HG02884 (cell line): ENCODE data around the gene GOLIM4.
"Not testable (repeated sequence)": the region's sequence is repeated elsewhere in the genome, so short reads cannot be mapped to it uniquely, and the experiment has no call there.

ENCODE experiments used
- ATAC-seq: cut with Tn5 transposase; IDR thresholded peaks from one replicate; pipeline ENCODE4 v1.9.1; 2021; ENCODE audit warnings: mild to moderate bottlenecking, moderate library complexity; ENCODE audit not compliant: unreplicated experiment

Gene GOLIM4, protein sequence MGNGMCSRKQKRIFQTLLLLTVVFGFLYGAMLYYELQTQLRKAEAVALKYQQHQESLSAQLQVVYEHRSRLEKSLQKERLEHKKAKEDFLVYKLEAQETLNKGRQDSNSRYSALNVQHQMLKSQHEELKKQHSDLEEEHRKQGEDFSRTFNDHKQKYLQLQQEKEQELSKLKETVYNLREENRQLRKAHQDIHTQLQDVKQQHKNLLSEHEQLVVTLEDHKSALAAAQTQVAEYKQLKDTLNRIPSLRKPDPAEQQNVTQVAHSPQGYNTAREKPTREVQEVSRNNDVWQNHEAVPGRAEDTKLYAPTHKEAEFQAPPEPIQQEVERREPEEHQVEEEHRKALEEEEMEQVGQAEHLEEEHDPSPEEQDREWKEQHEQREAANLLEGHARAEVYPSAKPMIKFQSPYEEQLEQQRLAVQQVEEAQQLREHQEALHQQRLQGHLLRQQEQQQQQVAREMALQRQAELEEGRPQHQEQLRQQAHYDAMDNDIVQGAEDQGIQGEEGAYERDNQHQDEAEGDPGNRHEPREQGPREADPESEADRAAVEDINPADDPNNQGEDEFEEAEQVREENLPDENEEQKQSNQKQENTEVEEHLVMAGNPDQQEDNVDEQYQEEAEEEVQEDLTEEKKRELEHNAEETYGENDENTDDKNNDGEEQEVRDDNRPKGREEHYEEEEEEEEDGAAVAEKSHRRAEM

DNA sequence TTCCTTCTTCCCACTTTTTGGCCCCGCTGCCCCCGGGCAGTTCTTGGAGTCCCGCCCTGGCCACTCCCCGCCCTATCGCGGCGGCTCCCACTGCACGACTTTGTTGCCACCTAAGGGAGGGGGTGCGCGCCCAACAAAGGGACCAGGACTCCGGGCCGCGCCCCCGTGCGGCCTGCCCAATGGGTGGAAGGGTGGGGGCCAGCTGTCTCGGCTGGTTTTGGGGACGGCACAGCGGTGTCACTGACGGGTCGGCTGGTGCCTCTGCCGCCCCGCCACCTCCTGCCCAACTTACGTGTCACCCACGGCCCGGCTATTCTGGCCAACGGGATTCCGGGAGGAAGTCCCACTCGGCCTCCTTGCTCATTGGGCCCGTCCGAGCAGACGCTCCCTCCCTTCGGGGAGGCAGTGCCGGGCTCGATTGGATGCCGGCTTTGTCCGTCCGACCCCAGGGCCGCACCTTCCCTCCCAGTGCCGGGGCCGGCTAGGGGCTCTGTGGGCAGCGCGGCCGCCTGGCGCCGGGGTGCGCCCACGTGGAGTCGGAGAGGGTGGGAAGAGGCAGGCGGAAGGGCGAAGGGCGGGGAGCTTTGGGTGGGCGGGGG is at the start of gene GOLIM4:
Gene GOLIM4, minus strand, starts transcription at position 314 of the 599 bp plus-strand sequence. CDS start 639 bp downstream, outside the sequence.
- ATAC-seq: peak; percentile 78

DNA sequence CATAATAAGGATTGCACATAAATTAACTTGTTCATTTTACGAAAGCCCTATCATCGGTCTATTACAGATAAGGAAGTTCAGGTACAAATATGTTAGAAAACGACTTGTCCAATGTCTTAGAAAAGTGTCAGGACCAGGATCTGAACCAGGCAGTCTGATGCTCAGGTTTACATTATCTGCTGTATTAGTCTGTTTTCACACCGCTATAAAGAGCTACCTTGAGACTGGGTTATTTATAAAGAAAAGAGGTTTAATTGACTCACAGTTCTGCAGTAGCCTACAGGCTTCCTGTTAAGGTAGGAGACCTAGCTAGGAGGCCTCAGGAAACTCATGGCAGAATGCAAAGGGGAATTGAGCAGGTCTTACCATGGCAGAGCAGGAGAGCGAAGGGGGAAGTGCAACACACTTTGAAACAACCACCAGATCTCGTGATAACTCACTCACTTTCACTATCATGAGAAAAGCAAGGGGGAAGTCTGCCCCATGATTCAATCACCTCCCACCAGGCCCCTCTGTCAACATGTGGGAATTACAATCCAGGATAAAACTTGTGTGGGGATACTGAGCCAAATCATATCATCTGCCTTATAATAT is 45.8 kb upstream of the GOLIM4 start:
- ATAC-seq: peak; percentile 60

DNA sequence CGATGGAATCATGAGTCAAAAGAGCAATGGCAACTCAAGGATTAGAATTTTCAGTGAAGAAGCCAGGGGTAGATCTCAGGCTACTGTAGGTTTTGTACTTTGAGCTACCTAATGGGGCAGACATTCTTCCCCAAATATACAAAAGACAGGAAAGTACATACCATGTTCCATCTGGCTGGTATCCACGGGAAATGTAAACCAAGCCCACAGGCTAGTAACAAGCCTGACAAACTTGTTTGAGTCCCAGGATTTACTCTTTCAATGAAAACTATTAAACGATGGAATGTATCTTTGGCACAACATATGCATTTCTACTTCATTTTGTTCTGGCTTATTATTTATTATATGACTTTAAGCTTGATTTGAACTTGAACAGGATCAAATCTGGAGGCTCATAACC is 44.2 kb upstream of the GOLIM4 start:
- no peak for ATAC-seq

DNA sequence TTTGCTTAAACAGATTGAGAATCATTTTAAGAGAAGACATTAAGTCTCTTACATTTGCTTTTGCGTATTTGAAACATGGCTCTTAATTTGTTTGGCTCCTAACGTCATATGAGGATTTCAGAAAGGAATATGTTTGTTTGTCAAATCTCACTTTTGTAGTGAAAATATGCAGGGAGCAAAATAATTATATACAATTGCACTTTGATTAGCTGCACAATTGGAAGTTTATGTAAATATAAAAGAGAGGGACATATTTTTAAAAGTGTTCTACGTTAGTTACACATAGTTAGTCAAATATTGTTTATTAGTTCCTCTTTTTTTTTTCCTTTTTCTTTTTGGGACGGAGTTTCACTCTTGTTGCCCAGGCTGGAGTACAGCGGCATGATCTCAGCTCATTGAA is 42.7 kb upstream of the GOLIM4 start:
- no peak for ATAC-seq

DNA sequence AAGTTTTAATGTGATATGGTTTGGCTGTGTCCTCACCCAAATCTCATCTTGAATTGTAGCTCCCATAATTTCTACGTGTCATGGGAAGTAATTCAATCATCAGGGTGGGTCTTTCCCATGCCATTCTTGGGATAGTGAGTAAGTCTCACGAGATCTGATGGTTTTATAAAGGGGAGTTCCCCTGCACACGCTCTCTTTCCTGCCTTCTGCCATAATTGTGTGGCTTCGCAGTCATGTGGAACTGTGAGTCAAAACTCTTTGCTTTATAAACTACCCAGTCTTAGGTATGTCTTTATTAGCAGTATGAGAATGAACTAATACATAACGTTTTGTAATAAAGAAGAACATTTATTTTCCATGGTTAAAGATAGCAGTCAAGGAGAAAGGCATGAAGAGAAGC is 39.2 kb upstream of the GOLIM4 start:
- peak; percentile 73 for ATAC-seq

DNA sequence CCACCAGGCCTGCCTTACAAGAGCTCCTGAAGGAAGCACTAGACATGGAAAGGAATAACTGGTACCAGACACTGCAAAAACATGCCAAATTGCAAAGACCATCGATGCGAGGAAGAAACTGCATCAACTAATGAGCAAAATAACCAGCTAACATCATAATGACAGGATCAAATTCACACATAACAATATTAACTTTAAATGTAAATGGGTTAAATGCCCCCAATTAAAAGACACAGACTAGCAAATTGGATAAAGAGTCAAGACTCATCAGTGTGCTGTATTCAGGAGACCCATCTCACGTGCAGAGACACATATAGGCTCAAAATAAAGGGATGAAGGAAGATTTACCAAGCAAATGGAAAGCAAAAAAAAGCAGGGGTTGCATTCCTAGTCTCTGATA is 34.5 kb upstream of the GOLIM4 start:
- not testable (repeated sequence) for ATAC-seq

DNA sequence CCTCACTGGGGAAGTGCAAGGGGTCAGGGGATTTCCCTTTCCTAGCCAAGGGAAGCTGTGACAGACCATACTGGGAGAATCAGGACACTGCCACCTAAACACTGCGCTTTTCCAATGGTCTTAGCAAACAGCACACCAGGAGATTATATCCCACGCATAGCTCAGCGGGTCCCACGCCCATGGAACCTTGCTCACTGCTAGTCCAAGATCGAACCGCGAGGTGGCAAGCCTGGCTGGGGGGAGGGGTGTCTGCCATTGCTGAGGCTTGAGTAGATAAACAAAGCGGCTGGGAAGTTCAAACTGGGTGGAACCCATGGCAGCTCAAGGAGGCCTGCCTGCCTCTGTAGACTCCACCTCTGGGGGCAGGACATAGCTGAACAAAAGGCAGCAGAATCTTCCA is 32.7 kb upstream of the GOLIM4 start:
- ATAC-seq: not testable (repeated sequence)

DNA sequence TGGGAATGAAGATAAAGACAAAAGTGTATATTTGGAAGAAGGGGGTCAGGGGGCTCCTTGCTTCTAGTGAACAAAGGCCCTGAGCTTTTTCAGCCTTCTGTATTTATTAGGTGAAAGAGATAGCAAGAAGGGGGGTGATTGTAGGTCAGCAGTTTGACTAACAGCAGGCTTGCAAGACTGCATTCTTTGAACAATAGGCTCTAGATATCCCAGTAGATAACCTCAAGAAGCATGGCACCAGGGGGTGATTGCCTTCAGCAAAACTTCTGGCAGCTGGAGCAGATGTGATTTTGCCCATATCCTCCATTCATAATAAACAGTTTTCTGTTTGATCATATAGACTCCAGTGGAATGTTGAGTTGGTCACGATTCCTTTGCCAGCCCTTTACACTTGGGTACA is 31.7 kb upstream of the GOLIM4 start:
- no peak for ATAC-seq

DNA sequence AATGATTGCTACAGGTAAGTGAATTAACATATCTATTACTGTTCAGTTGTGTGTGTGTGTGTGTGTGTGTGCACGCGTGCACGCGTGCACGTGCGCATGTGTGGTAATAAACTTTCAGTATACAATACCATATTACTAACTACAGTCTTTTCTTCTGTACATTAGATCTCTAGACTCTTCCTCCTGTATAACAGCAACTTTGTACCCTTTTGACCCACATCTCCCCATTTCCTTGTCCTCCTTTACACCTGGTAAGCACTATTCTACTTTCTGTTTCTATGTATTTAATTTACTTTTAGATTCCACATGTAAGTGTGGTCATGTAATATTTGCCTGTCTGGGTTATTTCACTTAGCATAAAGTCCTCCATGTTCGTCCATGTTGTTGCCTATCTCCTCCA is 29.1 kb upstream of the GOLIM4 start:
- no peak for ATAC-seq

DNA sequence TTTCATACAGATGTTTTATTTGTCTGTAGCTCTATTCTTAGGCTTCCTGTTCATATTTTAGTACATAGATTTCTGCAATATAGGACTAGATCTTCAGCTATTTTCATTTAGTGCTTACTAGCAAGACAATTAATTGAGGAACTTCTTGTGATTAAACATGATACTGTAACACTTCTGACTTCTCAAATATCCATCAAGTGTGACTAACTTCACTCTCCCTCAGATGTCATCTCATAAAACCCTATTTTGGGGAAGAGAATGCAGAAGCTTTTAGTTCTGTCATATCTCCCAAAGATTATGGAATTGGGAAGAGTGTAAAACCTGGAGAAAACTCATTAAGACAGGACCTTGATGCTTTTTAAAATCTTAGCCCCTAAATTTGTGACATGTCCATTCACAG is 28.6 kb upstream of the GOLIM4 start:
- no peak for ATAC-seq

DNA sequence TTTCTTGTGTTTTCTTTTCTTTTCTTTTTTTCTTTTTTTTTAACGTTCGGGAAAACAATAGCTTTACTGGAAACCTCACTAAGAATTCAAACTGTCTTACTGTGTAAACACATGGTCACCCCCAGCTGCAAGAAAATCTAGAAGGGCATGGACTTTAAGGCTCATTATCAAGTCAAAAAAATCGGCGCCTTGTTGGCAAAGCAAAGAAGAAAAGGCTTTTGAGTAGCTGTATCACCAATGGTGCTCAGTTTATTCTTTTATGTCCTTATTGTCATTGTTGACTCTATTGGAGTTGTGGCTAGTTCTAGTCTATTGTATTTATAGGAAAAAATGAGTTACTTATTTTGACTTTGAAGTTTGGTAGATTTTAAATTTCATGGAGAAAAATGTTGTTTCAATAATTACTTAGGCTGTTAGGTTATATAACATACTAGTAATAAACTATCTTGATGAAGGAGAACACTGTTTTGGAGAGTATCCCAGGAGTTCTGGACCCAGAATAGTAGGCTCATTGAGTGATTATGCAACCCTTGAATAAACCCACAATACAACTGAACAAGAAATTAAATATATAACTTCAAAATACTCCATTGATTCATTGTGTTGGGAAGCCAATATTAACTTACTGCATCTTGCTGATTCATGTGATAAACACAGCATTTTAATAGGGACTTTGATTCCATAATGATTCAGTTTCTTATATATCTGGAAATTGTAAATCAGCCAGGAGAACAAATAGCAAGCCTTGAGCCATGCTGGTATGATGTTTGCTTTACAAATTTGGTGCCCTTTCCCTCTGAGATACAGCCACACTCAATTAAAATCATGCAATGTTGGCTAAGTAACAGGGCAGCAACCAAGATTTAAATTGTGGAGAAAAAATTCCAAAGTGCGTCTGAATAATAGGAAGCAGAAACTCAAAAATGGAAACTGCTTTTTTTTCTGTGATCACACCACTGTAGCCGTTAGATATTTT is 27.8 kb upstream of the GOLIM4 start:
- no peak for ATAC-seq

DNA sequence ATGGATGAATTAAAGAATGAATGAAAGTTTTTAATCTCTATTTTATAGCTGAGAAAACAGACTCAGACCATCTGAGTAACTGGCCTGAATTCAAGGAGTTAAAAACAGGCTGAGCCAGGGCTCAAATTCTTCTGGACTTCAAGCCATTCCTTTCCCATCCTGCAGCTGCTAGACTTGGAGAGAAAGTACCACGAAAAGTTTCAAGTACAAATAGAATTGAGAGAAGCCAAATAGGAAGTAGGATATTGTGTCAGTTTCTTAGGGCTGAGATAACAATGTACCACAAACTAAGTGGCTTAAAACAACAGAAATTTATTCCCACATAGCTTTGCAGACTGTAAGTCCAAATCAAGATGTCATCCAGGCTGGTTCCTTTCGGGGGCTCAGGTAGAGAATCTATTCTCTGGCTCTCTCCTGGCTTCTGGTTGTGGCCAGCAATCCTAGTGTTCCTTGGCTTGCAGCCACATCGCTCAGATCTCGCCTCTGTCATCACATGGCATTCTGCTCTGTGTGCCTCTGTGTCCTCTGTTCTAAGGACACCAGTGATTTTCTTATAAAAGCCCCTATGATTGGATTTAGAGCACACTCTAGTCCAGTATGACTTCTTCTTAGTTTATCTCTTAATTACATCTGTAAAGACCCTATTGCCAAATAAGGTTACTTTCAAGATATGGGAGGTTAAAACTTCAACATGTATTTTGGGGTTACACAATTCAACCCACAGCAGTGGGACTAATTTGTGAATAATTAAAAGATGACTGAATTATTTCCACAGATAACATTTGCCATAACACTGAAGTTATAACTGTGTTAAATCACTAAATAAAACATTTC is 25.7 kb upstream of the GOLIM4 start:
- ATAC-seq: no peak

DNA sequence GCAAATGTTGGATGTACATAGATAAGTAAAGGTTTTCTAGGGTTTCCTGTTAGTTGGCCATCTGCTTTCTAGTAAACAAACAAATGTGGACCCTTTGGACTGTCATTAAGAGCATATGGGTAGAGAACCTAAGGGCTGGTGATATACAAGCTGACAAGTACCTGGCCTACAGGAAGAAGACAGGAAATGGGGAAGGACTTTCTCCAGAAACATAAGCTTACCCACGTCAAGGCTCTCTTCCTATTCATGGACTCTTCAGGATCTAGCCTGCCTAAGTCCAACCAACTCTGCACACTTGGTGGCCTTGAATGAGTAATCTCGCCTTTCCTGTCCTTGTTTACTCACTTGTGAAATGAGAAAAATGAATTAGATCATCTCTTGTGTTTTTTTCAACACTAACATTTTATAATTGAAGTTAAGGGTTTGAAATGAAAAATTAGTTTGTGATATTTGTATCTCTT is 22.2 kb upstream of the GOLIM4 start:
- ATAC-seq: no peak

DNA sequence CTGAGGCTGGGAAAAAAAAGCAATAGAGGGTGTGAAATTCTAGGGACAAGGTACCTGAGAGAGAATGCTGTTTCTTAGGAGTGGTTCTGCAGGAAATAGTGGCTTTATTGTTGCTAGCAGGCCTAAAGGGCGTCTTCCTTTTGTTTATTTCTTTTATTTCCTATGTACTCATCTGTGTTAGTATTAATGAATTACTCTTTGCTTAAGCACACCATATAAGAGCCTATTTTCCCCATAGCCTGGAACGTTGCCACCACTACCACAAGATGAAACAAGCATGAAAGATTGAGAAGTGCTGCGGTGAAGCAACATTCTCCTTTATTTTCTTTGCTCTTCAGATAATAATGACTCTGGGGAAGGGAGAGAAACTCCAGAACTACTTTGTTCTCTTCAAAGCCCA is 21.3 kb upstream of the GOLIM4 start:
- ATAC-seq: no peak

DNA sequence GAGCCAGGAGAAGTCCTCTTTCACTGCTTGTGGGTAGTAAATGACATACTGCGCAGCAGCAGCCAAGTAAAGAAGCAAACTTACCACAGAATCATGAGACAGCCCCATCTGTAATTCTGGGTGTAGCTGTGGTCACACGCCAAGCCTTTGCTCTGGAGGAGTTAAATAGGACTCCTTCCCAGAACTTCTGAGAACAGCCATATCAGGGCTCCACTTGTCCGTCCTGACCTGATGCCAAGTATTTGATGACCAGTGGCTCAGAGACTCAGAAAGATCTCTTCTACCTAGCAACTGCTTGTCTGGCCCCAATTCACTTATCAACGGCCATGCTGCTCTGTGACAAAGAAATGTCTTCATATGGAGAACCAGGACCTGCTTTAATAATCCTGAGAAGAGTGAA is 20.6 kb upstream of the GOLIM4 start:
- ATAC-seq: no peak

DNA sequence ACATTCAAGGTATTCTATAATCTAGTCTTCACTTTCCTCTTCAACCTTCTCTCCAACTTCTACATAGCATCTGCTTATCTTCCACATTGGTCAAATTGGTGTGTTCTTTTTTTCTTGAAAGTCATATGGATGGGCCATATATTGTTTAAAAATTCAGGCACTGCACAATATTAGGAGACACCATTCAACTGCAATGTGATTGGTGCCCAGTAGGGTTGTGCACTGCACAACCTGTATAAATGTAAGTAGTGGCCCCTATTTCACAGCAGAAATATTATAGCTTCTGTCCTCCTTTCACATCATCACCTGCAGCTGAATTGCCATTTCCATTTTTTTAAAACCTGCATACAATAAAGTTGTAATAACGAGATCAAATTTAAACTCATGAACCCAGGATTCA is 18.1 kb upstream of the GOLIM4 start:
- ATAC-seq: no peak

DNA sequence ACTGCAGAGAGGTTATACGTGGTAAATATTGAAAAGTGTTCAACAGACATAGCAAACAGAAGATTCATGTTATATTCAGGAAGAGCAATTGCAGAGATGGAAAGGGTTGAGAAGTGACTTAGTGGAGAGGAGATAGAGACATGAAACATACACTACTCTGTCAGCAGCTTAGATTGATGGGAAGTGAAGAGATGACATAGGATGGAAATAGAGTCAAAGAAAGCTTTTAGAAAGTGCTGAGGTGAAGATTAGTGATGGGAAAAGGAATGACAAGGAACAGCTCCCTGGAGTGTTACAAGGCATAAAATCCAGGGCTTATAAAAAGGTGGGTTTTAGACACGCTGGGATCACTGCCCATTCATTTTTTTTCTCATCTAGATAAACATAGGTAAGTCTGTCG is 17.2 kb upstream of the GOLIM4 start:
- no peak for ATAC-seq

DNA sequence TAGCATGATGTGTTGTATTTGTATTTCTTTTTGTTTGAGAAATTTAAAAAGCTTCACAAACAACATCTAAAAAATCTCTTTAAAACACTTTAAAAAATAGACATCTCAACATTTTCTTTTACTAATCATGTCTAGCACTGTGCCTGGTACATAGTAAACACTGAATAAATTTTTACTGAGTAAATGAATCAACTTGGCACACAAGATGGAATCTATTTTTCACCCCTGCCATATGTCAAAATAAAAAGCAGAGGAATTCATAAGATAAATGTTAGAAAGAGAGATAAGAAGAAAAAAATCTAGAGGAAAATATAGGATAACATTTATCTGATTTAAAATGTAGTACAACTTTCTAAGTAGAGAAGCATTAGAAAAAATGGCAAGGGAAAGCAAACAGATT is 8.6 kb upstream of the GOLIM4 start:
- no peak for ATAC-seq

DNA sequence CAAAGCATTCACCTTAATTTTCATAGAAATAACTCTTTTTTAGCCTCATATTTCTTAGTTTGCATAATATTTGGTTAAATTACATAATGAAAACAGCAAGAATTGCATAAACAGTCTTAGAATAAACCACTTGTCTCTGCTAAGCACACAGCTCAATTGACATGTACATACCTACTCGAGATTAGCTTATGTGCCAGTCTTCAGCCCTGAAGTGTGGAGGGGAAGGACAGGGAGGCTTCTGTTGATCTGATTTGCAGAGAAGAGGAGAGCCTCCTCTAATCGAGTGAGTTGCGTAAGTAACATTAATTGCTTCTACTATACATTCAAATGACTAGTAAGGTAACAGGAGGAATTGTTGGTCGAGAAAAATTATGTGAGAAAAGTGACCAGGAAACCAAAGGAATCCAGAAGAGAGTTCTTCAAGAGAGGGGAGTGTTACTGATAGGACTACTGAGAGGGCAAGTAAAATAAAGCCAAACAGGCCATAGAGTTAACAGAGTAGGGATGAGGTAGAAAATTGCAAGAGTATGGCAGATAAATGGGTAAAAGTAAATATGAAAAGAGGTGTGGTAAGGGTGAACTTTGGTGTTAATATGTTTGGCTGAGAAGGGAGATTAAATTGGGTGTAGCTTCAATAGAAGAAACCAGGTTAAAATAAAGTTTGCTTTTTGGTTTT is 7.1 kb upstream of the GOLIM4 start:
- no peak for ATAC-seq
